K562 (cell line): ENCODE results near the gene CLIC1. TPM values are rescaled to one million over a fixed set of nuclear protein-coding genes. Genes with fewer than 3 reads are reported as not detected.

ENCODE experiments used
- ARID1B ChIP-seq: fragments of 450-650 bp; IDR thresholded peaks from 2 replicates; pipeline ENCODE4 v1.6.1; 2016; ENCODE audit warnings: antibody characterized with exemption, mild to moderate bottlenecking, inconsistent platforms
- CREB5 ChIP-seq: fragments of 250-450 bp; sonication (Bioruptor Pico); IDR thresholded peaks from 2 replicates; pipeline ENCODE4 v1.5.0; 2020; ENCODE audit warnings: mild to moderate bottlenecking
- CXXC5 ChIP-seq: fragments of 250-450 bp; sonication (Bioruptor Pico); IDR thresholded peaks from 2 replicates; pipeline ENCODE4 v1.8.0; 2022; ENCODE audit warnings: inconsistent platforms, mild to moderate bottlenecking, moderate library complexity
- E2F5 ChIP-seq: sonication (generic); formaldehyde crosslinking; IDR thresholded peaks from 2 replicates; pipeline ENCODE4 v1.8.0; 2022; ENCODE audit warnings: mild to moderate bottlenecking, missing genetic modification reagents
- E4F1 ChIP-seq: fragments of 250-450 bp; sonication (Bioruptor Pico); IDR thresholded peaks from 2 replicates; pipeline ENCODE4 v1.5.0; 2021; ENCODE audit warnings: mild to moderate bottlenecking, borderline replicate concordance
- EP400 ChIP-seq: fragments of 450-650 bp; IDR thresholded peaks from 2 replicates; pipeline ENCODE4 v1.6.1; 2017; ENCODE audit warnings: antibody characterized with exemption, mild to moderate bottlenecking, moderate library complexity
- FOS ChIP-seq: IDR thresholded peaks from 3 replicates; pipeline ENCODE4 v1.6.1; 2011; ENCODE audit not compliant: insufficient read length; ENCODE audit errors: extremely low read depth
- HDGF ChIP-seq: fragments of 450-650 bp; IDR thresholded peaks from 2 replicates; pipeline ENCODE4 v1.6.1; 2016
- HMG20A ChIP-seq: fragments of 450-650 bp; formaldehyde crosslinking; conservative IDR thresholded peaks from 2 replicates; pipeline ENCODE4 v1.4.0; 2020; ENCODE audit warnings: mild to moderate bottlenecking, mixed read lengths
- HOMEZ ChIP-seq: fragments of 250-450 bp; sonication (Bioruptor Pico); IDR thresholded peaks from 2 replicates; pipeline ENCODE4 v1.4.0; 2020; ENCODE audit warnings: mild to moderate bottlenecking, moderate library complexity
- MCM2 ChIP-seq: fragments of 450-650 bp; IDR thresholded peaks from 2 replicates; pipeline ENCODE4 v1.6.1; 2017; ENCODE audit warnings: low read depth, mild to moderate bottlenecking
- MEF2D ChIP-seq: conservative IDR thresholded peaks from 2 replicates; pipeline ENCODE4 v1.6.1; 2016; ENCODE audit warnings: low read depth, missing genetic modification characterization, missing compliant biosample characterization
- NFE2 ChIP-seq: IDR thresholded peaks from 2 replicates; pipeline ENCODE4 v1.6.1; 2014; ENCODE audit warnings: antibody characterized with exemption, low read depth
- PML ChIP-seq: IDR thresholded peaks from 2 replicates; pipeline ENCODE4 v1.6.1; 2012; ENCODE audit warnings: low read length, inconsistent platforms
- POLR2B ChIP-seq: fragments of 450-650 bp; IDR thresholded peaks from 2 replicates; pipeline ENCODE4 v1.6.1; 2018; ENCODE audit warnings: low read depth; ENCODE audit not compliant: partially characterized antibody
- PURB ChIP-seq: sonication (generic); formaldehyde crosslinking; IDR thresholded peaks from 2 replicates; pipeline ENCODE4 v1.9.0; 2021; ENCODE audit warnings: low read depth, mild to moderate bottlenecking, missing genetic modification reagents
- STAG1 ChIP-seq: sonication (generic); formaldehyde crosslinking; IDR thresholded peaks from 2 replicates; pipeline ENCODE4 v1.5.0; 2020; ENCODE audit warnings: missing genetic modification reagents, borderline replicate concordance
- TEAD4 ChIP-seq, 2 experiments: sonication (generic) in 1 of 2; formaldehyde crosslinking in 1 of 2; IDR thresholded peaks; 2 replicates each; pipeline versions ENCODE4 v1.6.1 to v1.8.0; 2012 to 2022; ENCODE audit warnings: borderline replicate concordance in 1 of 2, inconsistent platforms in 1 of 2, low read length in 1 of 2, mild to moderate bottlenecking in 1 of 2, missing genetic modification reagents in 1 of 2
- THRA ChIP-seq: fragments of 450-650 bp; IDR thresholded peaks from 2 replicates; pipeline ENCODE4 v1.6.1; 2017; ENCODE audit warnings: mild to moderate bottlenecking, moderate library complexity
- ZNF263 ChIP-seq: sonication (generic); formaldehyde crosslinking; IDR thresholded peaks from 2 replicates; pipeline ENCODE4 v1.8.0; 2022; ENCODE audit warnings: mild to moderate bottlenecking, missing genetic modification reagents, borderline replicate concordance
- polyA plus RNA-seq, 8 experiments: library from polyadenylated mRNA; depleted of rRNA in 4 of 8; stranded (reverse) in 5 of 8; unstranded in 3 of 8; fragments of >200 nt; fragmentation: Nextera tagmentation in 2 of 8; fragmentation: Illumina TruSeq in 1 of 8; extraction: Ambion mirVana in 2 of 8; extraction: Trizol in 1 of 8; gene quantifications; 2 replicates each; pipeline versions ENCODE4 v1.2.1 to v1.2.3, GENCODE V29; 2011 to 2014; ENCODE audit warnings: inconsistent platforms in 1 of 8, missing spikeins in 1 of 8
- total RNA-seq, 7 experiments: library from RNA; depleted of rRNA in 6 of 7; stranded (reverse); fragments of >200 nt in 6 of 7; fragmentation: Illumina TruSeq in 2 of 7; extraction: Trizol in 2 of 7; gene quantifications; 2 replicates each; pipeline versions ENCODE4 v1.2.1 to v1.2.3, GENCODE V29; 2011 to 2021; ENCODE audit warnings: low replicate concordance in 1 of 7

CLIC1 gene
- total and polyA plus RNA-seq, 9 of the 15 experiments (the other 6 are each of a cell fraction or from before 2014, with no cell fraction given) = 1,267 to 2,419 (median 1,808) TPM

GRCh38 chr6:31702819-31703716 is 33.3 kb downstream of the CLIC1 start, which contains the start of gene ABHD16A (continued):
- TF ChIP-seq NFE2 (peak; percentile 18; the same call in 1 of the 2 replicates), E4F1 (CRISPR knock-in tag) (peak; percentile 91), TEAD4 (IDR thresholded peaks at IDR 0.05; ENCODE audit: low read length) (peak; percentile 63; the same call in 1 of the 2 replicates), TEAD4 (CRISPR knock-in tag; IDR thresholded peaks at IDR 0.05; ENCODE audit: borderline replicate concordance) (no peak), MEF2D (tag) (no peak), CREB5 (CRISPR knock-in tag) (no peak), HOMEZ (CRISPR knock-in tag) (no peak; the same call in 1 of the 2 replicates), ARID1B (peak; percentile 71), THRA (no peak), HMG20A (no peak), MCM2 (no peak), PML (peak; percentile 91; the same call in 1 of the 2 replicates), CXXC5 (peak; percentile 88), STAG1 (CRISPR knock-in tag) (no peak), POLR2B (peak; percentile 97), E2F5 (CRISPR knock-in tag) (0 out of 2 replicates have a peak, but pooled peaks have one; percentile 55), EP400 (peak; percentile 91), HDGF (no peak), FOS (no peak), PURB (CRISPR knock-in tag) (no peak), ZNF263 (CRISPR knock-in tag) (peak; percentile 78)
